ENCODE results near the gene MORN5.
"Not testable (repeated sequence)": the region's sequence is repeated elsewhere in the genome, so short reads cannot be mapped to it uniquely, and the experiment has no call there.

Gene MORN5

DNA sequence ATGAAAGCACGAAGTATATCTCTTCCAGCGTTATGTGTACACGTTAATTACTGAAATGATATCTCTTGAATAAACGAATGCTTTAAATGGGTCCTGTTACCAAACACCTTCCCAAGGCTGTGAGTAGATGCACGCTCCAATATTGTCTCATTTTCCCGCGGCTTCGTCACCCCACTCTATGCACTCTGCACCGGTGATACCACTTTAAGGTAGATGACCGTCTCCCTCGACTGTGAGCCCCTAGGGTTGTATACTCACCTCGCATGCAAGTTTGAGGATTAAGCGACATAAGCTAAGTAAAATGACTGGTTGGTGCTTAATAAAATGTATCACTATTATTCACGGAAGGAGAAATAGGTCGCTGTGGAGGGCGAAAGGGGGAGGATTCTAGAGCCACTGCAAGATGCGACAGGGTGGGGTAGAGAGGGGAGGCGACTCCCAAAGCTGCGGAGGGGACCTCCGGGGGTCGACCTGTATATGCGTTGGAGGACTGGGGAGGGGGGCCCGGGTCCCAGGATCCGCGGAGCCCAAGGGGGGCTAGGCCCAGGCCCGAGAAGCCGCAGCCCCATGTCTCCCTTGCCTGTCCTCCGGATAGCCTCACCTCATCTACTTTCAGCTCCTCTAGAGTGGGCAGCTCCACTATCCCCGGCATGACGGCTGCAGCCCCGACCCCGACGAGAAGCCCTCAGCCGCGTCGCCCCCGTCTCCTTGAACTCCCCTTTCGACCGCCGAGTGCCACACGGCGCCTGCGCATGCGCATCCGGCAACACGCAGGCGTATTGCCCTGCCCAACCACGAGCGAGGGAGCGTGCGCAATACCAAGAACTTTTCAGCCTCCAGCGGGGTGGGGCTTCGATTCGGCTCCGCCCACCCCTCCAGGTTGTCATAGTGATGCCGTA, at the start of gene MORN5, which contains the start of gene NDUFA8:
MORN5 (plus strand) TSS at position 883 of the 899 bp plus-strand sequence. CDS start 65 bp downstream, outside the sequence.
NDUFA8 (minus strand) TSS at position 754 of the 899 bp plus-strand sequence; CDS start at position 652, 102 bp downstream.
- DNase-seq (ENCODE audit: low read depth) = peak; percentile 93

DNA sequence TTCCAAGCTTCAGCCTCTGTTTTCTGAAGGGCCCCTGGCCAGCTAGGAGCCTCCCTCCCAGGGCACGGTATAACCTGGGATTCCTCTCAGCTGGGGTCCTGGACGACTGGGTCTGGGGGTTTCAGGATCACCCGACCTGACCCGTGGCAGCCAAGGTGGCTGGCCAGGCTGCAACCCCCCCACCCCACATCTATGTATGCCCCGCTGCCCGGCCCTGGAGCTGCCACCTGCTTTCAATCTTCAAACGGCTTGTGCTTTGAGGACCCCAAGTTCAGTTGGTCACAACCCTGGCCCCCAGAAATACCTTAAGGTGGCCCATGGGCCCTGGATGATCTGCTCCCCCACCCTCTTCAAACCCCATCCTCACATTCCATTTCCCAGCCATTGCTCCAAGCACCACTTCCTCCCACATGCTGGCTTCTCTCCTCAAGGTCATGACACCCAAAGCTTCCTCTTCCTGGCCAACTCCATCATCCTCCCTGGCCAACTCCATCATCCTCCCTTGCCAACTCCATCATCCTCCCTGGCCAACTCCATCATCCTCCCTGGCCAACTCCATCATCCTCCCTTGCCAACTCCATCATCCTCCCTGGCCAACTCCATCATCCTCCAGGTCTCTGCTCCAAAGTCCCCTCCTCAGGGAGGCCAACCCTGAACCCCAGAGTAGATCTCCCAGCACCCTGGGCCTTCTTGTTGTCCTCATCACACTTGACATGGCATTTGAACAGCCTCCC, 49.4 kb upstream of the MORN5 start:
- DNase-seq (ENCODE audit: low read depth) = no peak

DNA sequence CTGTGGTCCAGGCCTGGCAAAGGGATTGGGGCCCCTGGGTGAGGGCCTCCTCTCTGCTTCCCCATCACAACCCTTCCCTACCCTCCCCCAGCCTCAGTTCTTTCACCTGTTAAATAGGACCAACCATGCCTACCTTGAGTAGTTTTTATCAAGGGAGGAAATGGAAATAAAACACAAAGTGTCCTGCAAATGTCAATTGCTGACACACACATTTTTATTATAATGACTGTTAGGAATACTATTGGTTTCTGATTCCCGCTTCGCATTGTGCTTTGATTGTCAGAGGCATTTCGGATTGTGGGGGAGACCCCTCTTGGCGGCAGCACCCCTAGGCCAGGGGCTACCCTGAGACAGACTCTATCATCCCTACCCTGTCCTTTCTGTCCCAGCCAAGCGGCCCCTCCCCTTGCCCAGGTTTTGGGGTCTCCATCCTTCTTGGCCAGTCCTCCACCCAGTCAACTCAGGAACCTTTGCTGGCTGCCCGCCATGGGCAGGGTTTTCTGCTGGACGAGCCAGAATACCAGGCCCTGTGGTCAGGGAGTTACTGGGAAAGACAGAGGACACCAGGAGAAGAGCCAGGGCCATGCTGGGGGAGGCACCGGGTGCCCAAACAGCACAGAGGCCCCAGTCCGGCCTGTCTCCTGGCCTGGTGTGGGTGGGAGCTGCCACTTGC, 48.2 kb upstream of the MORN5 start:
- no peak for DNase-seq (ENCODE audit: low read depth)

DNA sequence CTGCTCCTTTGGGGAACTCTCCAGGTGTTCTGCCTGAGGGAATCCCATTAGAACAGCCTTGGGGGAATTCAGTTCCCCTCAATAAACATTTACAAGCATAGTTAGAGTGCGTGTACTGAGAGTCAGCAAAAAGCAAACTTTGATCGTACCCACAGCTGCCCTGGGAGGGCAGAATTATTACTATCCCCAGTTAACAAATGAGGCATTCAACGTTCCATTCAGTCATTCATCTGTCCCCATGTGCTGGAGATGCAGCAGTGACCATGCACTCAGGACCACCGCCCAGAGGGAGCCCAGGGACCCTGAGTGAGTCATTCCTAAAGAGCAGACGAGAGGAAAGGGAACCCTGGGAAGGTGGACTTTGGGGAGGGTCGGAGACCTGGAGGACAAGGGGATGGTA, 47.5 kb upstream of the MORN5 start:
- no peak for DNase-seq (ENCODE audit: low read depth)

DNA sequence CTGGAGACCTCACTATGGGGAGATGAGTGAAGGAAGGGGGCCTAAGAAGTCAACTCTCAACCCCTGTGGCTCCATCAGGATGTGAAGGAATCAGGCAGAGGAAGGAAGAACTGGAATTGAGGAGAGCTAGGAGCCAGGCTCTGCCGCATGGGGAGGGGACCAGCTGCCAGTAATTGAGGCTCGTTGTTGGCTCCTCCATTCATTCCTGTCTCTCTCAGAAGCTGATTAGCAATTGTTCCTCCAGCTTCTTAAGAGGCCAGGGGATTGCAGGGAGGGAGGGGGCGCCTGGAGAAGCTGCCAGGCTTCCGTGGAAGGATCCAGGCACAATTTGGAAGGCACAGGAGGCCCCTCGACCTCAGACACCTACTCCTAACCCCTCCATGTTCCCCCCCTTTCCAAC, 46.1 kb upstream of the MORN5 start:
- no peak for DNase-seq (ENCODE audit: low read depth)

DNA sequence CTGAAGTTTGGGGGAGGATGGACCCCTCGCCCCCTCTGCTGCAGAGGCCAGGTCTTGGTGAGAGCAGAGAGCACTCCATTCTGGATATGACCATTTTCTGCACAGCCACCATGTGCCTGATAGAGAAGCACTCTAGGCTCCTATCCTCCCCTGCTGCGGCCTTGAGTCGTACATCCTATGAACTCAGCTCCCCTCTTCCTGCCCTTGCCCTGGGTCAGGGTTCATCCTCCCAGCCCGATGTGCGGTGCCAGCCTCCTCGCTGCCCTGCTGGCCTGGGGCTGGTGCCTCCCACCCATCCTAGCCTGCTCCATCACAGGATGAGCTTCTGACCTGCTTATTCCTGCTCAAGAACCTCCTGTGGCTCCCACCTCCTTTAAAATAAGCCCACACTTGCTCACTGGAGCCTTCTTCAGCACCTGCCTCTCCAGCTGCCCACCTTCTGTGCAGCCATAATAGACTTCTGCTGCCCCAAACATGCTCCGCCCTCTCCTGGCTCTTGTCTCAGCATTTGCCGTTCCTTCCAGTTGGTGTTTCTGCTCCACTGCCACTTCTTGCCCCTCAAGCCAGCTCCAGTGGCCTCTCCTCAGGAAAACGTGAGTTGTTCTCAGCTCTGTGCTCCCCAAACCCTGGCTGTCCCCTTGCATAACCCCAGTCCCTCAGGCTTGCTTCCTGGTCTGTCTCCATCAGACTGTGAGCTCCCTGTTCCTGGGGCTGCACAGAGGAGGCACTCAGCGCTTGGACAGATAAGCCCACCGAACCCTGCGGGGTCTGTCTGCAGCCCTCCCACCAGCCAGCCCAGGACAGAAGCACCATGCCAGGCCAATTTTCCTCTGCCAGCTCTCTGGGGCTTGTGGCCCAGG, 44.3 kb upstream of the MORN5 start:
- no peak for DNase-seq (ENCODE audit: low read depth)

DNA sequence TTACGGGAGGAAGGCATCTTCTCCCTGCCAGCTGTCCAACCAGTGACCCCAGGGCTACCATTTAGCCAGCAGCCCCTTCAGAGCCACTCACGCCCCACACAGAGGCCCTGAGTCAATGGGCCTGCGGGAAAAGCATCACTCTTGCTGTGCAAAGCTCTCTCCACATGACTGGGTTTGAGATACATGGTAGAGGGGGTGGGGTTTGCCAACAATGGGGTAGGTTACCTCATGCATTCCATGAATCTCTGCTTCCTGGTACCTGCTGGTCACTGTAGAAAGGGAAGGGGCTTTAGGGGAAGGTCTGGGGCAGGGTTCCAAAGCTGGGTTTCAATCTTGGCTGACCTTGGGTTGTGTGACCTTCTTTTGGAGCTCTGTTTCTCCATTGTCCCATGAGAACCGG, 43.7 kb upstream of the MORN5 start:
- DNase-seq (ENCODE audit: low read depth) = no peak

DNA sequence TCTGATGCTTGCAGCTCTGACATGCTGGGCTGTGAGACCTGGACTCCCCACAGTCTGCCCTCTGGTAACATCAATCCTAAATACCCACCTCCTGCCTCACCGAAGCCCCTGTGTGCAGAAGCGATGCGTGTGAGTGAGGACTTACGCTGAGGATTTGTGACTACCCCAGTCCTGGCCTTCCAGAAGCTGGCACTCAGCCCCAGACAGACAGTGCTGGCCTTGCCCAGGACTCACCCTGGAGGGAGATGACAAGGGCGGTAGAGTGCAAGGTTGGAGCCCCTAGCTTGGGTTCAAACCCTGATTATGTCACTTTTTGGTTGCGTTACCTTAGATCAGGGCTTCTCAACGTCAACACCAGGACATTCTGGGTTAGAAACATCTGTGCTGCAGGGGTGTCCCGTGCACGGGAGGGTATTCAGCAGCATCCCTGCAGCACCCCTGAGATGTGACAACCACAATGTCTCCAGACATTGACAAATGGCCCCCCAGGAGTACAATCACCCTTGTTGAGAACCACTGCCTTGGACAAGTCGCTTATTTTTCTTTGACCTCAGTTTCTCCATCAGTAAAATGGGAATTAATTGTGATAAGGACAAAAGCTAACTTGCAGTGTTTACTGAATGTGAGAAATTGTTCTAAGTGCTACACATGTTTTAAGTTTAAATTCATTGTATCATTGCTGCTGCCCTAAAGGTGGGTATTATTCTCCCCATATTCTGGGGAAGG, 43.1 kb upstream of the MORN5 start:
- DNase-seq (ENCODE audit: low read depth) = no peak

DNA sequence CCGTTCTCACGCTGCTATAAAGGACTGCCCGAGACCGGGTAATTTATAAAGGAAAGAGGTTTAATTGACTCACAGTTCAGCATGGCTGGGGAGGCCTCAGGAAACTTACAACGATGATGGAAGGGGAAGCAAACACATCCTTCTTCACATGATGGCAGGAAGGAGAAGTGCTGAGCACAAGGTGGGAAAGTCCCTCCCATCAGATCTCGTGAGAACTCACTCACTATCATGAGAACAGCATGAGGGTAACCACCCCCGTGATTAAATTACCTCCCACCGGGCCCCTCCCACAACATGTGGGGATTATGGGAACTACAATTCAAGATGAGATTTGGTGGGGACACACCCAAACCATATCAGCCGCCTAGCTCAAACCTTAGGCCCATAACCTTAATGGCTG, 42.5 kb upstream of the MORN5 start:
- not testable (repeated sequence) for DNase-seq (ENCODE audit: low read depth)

DNA sequence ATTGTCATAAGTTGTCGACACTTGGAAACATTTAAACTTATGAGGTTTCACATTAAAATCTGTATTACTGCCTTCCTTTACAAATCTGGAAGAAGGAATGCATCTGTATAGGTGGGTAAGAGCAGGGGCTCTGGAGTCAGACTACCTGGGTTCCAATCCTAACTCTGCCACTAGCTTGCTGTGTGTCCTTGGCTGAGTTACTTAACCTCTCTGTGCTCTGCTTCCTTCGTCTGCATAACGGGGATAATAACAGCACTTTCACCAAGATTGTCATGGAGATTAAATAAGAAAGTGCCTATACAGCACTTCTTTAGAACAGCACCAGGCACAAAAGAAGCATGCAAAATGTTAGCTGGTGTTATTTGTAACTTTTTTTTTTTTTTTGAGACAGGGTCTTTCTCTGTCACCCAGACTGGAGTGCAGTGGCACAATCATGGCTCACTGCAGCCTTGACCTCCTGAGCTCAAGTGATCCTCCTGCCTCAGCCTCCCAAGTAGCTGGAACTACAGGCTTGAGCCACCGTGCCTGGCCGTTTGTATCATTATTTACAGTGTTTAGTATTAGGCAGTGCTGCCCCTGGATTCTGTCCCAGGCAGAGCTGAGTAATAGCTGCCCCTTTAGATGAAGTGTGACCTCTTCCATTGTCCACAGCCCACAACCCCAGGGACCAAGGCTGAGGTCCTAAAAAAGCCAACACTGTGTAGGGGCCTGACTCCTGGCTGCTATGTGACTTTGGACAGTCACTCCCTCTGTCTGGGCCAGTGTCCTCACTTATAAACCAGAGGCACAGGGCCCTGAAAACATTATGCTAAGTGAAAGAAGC, 41.2 kb upstream of the MORN5 start:
- DNase-seq (ENCODE audit: low read depth) = no peak

DNA sequence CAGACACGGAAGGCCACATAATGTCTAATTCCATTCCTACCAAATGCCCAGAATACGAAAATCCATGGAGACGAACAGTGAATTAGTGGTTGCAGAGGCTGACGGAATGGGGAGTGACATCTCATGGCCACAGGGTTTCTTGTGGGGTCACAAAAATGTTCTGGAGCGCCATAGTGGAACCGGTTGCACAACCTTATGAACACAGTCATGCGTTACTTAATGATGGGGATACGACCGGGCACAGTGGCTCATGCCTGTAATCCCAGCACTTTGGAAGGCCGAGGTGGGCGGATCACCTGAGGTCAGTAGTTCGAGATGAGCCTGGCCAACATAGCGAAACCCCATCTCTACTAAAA, 40.6 kb upstream of the MORN5 start:
- DNase-seq (ENCODE audit: low read depth) = no peak

DNA sequence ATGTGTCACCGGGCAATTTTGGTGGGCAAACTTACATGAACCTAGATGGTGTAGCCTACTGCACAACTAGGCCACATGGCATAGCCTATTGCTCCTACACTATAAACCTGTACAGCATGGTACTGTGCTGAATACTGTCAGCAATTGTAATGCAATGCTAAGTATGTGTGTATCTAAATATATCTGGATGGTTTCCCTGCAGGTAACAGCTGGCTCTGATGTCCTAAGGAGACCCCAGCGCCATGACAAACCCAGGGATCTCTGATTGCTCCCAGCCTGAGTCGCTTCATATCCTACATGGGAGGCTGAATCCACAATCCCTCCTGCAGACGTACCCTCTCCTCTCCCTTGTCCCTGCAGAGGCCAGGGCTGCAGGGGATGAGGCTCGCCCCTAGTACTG, 40.0 kb upstream of the MORN5 start:
- DNase-seq (ENCODE audit: low read depth) = no peak

DNA sequence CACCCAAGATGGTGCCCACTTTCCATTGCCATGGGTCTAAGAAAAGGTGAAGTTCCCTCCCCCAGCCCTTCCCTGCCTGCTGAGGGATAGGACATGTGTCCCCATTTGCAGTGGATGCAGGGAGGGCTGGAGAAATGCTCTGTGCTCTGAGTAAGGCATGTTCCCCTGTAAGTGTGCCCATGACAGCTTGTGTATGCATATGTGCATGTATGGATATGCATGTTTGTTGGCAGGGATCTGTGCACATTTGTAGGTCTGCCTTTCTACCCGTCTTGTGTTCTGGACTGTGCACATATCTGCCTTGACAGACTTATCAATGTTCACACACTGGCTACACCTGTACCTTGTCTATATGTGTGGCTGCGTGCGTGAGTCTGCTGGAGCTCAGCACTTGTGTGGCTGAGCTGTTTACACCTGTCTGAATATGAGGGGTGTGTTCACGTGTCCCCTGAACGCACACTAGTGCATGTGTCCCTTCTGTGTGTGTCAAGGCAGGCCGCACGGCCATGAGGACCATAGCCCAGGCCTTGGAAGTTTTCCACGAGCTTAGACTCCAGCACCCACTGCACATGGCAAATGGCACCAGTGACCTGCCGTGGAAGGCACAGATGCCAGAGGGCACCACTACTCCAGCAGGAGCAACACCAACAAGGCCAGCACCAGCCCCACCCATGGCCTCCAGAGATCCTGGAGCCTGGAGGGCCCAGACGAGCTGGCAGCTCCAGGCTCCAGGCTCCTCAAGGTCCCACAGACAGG, 39.2 kb upstream of the MORN5 start:
- DNase-seq (ENCODE audit: low read depth) = no peak

DNA sequence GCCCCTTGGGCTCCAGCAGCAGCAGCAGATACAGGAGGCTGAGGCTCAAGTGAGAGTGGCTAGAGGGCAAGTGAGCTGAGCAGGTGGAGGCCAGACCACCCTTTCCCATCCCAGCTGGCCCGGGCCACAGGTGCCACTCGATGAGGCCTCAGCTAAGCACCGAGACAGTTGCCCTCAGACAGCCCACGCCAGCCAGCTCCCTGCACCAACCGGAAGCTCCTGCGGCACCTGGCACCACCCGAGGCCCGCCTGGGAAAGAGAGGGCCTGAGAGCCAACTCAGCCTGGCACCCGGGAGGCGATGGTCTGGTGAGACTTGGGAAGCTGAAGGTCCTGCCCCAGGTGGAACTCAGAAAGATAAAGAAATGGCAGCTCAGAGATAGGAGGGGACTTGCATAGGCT, 38.3 kb upstream of the MORN5 start:
- no peak for DNase-seq (ENCODE audit: low read depth)

DNA sequence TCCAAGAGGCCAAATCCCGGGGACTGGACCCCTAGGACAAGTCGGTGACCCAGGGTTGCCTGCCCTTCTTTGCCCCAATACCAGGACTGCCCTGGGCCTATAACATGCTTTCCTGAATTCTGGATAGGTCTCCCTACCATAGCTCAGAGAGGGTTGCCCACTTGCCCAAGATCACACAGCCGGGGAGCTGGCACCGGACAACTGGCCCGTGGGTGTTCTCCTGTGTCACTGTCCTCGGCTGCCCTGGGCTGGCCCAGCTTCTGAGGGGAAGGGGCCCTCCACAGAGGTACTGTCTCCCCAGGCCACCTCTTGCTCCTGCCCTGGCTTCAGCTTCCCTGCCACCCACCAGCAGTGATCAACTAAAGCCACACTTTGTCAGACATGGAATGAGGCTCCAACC, 37.8 kb upstream of the MORN5 start:
- DNase-seq (ENCODE audit: low read depth) = no peak

DNA sequence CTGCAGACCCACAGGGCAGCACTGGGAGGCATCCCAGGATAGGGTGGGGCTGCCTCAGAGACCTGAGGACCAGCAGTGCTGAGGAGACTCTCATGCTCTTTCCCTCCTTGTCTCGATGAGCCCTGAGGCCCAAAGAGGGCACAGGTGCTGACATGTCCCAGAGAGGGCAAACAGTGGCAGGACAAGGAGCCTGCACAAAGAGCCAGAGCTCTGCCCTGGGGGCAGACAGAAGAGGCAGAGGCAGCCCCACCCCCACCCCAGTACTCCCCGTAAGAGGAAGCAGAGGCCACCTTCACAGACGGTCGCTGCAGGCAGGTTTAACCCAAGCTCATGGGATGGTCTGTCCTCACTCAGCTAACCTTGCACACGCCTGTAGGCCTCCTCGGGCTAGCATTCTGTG, 37.2 kb upstream of the MORN5 start:
- DNase-seq (ENCODE audit: low read depth) = no peak

DNA sequence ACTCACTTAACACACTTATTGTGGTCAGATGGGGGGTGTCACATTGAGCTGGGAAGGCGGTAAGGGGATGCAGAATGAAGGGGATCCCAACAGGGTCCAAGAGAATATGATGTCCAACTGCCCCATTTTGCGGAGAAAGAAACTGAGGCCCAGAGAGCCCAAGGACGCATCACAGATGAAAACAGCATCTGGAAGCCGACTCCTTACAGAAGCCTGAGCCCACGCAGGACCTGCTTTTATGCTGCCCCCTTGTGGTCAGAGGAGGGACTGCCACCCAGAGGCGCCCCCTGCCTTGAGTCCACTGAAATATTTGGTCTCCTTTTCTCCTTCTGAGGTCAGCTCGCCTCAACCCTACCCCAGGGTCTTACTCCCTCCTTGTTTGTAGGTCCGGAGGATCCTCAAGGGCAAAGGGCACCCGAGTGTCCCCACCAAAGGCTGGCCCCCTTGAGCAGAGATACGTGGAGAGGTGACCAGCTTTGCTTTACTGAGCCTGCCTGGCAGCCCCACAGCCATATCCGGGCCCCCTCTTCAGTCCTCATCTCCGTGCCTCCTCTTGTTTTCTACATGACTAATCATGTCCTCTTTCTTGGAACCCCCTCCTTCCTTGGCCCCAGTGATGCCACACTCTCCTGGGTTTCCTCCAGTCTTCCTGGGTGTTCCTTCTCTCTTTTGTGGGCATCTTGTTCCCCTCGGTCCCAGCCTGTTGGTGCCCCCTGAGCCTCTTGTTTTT, 36.6 kb upstream of the MORN5 start:
- DNase-seq (ENCODE audit: low read depth) = peak; percentile 54

DNA sequence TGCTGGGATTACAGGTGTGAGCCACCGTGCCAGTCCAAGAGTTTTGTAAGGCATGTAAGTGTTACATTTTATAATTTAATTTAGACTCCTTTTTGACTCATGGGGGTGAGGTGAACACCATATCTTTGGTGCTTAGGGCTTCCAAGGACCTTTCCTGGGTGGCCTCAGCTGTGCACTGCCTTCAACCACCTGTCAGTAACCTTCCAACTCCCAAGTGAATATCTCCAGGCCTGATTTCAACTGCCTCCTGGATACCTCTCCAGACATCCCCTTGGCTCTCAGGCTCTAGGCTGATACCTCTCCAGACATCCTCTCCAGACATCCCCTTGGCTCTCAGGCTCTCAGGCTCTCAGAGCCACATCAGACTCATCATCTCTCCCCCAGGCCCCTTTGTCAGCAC, 35.7 kb upstream of the MORN5 start:
- no peak for DNase-seq (ENCODE audit: low read depth)

DNA sequence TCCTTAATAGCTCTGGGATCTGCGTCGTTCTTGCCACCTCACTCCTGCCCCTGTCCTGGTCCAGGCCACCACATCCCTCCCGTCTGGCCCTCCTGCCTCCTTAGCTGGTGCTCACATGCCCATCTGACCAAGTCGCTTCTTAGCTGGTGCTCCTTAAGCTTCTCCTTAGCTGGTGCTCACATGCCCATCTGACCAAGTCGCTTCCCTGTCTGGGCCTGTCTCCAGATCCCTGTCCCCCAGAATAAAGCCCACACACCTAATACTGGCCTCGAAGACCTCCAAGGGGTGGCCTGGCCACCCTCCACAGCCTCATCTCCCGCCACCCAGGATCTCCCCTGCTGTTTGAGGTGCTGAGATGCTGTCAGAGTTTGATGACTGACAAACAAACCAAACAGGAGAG, 35.2 kb upstream of the MORN5 start:
- DNase-seq (ENCODE audit: low read depth) = no peak
